Esophagus muscularis mucosa (tissue), 4 donors: ENCODE results near the gene GH2. TPM values are rescaled to one million over a fixed set of nuclear protein-coding genes. Genes with fewer than 3 reads are reported as not detected.
"Not testable (repeated sequence)": the region's sequence is repeated elsewhere in the genome, so short reads cannot be mapped to it uniquely, and the experiment has no call there.

ENCODE experiments used
- DNase-seq: peaks from one replicate; pipeline ENCODE4 v3.0.0-alpha.2; 2017; ENCODE audit errors: extremely low spot score
- H3K27ac ChIP-seq, 4 donors: fragments of 200-600 bp; sonication (generic); replicated peaks in 1 of 4; 1 replicate in 3 of 4; 2 replicates in 1 of 4; pipeline ENCODE4 v1.5.1; 2016 to 2019; ENCODE audit warnings: mild to moderate bottlenecking in 1 of 4
- H3K27me3 ChIP-seq, 4 donors: fragments of 200-600 bp; sonication (generic); one replicate each; pipeline versions ENCODE4 v1.5.1 to v1.6.0; 2016 to 2019
- H3K36me3 ChIP-seq, 4 donors: fragments of 200-600 bp; sonication (generic); one replicate each; pipeline ENCODE4 v1.5.1; 2016 to 2019
- H3K4me1 ChIP-seq, 4 donors: fragments of 200-600 bp; sonication (generic); one replicate each; pipeline ENCODE4 v1.5.1; 2016 to 2019
- H3K4me3 ChIP-seq, 4 donors: fragments of 200-600 bp; sonication (generic); 1 replicate in 2 of 4; 2 replicates in 2 of 4; pipeline ENCODE4 v1.5.1; 2016 to 2019; ENCODE audit warnings: mild to moderate bottlenecking in 4 of 4, moderate library complexity in 1 of 4
- H3K9me3 ChIP-seq, 4 donors: fragments of 200-600 bp; sonication (generic); 1 replicate in 3 of 4; 2 replicates in 1 of 4; pipeline ENCODE4 v1.5.1; 2016 to 2019
- EP300 ChIP-seq: sonication (generic); formaldehyde crosslinking; IDR thresholded peaks from one replicate; pipeline ENCODE4 v1.6.1; 2017; ENCODE audit warnings: antibody characterized with exemption
- POLR2A ChIP-seq: fragments of 450-650 bp; IDR thresholded peaks from one replicate; pipeline ENCODE4 v1.6.1; 2017; ENCODE audit warnings: antibody characterized with exemption, moderate library complexity, mild to moderate bottlenecking, low read depth
- POLR2AphosphoS5 ChIP-seq, 2 donors: sonication (generic); formaldehyde crosslinking; IDR thresholded peaks; one replicate each; pipeline ENCODE4 v1.6.1; 2017; ENCODE audit warnings: antibody characterized with exemption in 2 of 2
- WGBS: methylation state at CpG from one replicate; pipeline ENCODE4 v1.1.5; 2018; 5-methylcytosine and 5-hydroxymethylcytosine counted together
- intact Hi-C: fragments of 100-400 bp; cut with DNase I; formaldehyde crosslinking; loops from one replicate; pipeline ENCODE4 v1.15.1; 2023
- total RNA-seq, 4 donors: library from RNA; depleted of rRNA; stranded (reverse); fragments of >200 nt; gene quantifications; one replicate each; pipeline versions ENCODE4 v1.1.0 to v1.2.1, GENCODE V29; 2016
- TF ChIP-seq, protein P1 (sequence below), 3 experiments: fragments of 200-600 bp in 2 of 3; fragments of 450-650 bp in 1 of 3; sonication (generic) in 2 of 3; IDR thresholded peaks; one replicate each; pipeline ENCODE4 v1.5.1; 2017 to 2019; ENCODE audit warnings: antibody characterized with exemption in 3 of 3, mild to moderate bottlenecking in 2 of 3, moderate library complexity in 1 of 3

Gene GH2
- total RNA-seq, 4 donors from 2014 or later = not detected

DNA sequence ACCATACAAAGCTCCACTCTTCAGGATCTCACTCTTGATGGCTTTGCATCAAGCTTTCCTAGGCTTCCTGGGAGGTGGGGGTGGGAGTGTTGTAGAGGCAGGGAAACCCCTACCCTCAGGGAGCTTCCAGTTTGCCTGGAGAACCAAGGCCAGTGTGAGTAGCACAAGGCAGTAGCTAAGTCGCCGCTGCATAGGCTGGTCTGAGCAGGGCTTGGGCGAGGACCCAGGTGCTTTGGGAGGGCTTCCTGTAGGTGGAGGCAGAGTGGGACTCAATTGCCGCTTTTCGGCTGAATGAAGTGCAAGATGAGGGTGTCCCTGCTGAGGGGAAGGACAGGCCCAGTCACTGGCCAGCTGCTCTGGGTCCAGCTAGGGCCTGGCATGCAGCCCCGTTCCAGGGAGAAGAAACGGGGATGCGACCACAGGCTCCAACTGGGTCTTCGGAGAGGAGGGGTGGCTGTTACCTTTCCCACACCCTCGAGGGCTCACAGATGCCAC is 46.5 kb upstream of the GH2 start:
- Histone ChIP-seq H3K4me1 (peaks cover 5 to 20% (median 16%) of the 10 kb centered on the region in 4 donors), H3K9me3 (no peaks in the 10 kb centered on the region), H3K27me3 (no peaks in the 10 kb centered on the region), H3K4me3 (no peak overlapping the region), H3K27ac (no peak overlapping the region), H3K36me3 (peaks cover 0 to 13% (median 0%) of the 10 kb centered on the region in 4 donors)
- intact Hi-C loops = no loop called here
- DNase-seq = no peak
- TF ChIP-seq EP300 = no peak
- TF ChIP-seq POLR2AphosphoS5 (IDR thresholded peaks at IDR 0.05) = no peak
- no peak for TF ChIP-seq POLR2A
- TF ChIP-seq, protein P1, sequence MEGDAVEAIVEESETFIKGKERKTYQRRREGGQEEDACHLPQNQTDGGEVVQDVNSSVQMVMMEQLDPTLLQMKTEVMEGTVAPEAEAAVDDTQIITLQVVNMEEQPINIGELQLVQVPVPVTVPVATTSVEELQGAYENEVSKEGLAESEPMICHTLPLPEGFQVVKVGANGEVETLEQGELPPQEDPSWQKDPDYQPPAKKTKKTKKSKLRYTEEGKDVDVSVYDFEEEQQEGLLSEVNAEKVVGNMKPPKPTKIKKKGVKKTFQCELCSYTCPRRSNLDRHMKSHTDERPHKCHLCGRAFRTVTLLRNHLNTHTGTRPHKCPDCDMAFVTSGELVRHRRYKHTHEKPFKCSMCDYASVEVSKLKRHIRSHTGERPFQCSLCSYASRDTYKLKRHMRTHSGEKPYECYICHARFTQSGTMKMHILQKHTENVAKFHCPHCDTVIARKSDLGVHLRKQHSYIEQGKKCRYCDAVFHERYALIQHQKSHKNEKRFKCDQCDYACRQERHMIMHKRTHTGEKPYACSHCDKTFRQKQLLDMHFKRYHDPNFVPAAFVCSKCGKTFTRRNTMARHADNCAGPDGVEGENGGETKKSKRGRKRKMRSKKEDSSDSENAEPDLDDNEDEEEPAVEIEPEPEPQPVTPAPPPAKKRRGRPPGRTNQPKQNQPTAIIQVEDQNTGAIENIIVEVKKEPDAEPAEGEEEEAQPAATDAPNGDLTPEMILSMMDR (IDR thresholded peaks at IDR 0.05) = no peak
- WGBS = 97% methylated on average over 8 of the region's 10 CpGs

DNA sequence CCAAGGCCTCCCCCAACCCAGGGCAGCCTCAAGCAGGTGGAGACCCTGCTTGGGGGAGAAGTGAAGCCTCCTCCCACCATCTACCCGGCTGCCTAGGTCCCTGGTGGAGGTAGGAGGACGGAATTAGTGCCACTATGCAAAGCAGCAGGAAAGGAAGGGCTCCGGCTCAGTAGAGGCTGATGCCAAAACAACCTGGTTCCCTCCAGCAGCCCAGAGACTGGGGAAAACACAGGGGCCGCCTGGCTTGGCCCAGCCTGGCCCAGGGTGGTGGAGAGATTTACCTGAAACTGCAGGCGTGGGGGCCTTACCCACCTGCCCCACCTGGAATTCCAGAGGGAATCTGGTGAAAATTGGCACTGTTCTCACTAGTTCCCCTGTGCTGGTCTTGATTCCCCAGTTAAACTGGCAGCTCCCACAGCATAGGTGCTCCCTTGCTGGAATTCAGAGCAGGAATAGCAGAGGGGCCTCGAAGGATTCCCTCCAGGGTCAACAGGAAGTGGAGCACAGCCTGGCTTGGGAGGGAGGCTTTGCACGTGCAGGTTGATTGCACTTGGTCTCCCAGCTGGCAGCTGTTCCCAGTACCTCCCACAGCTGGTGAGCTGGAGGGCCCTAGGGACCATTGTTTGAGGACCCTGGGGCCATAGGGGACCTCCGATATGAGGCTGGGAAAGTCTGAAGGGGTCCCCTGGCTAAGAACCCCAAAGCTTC is 45.9 kb upstream of the GH2 start:
- 72% methylated on average over 6 of the region's 8 CpGs for WGBS
- peaks cover 0 to 13% (median 0%) of the 10 kb centered on the region in 4 donors for H3K36me3 ChIP-seq
- no peak overlapping the region for H3K4me3 ChIP-seq
- H3K9me3 ChIP-seq = no peaks in the 10 kb centered on the region
- intact Hi-C loops = no loop called here
- H3K27ac ChIP-seq = no peak overlapping the region
- DNase-seq = no peak
- H3K4me1 ChIP-seq = peaks cover 5 to 20% (median 16%) of the 10 kb centered on the region in 4 donors
- no peak for TF ChIP-seq POLR2A
- TF ChIP-seq EP300 = no peak
- no peak for TF ChIP-seq POLR2AphosphoS5 (IDR thresholded peaks at IDR 0.05)
- TF ChIP-seq, protein P1 (IDR thresholded peaks at IDR 0.05) = no peak
- H3K27me3 ChIP-seq = no peaks in the 10 kb centered on the region

- no peaks in the 10 kb centered on the region for H3K9me3 ChIP-seq
- DNase-seq = no peak
- no peak for TF ChIP-seq POLR2AphosphoS5 (IDR thresholded peaks at IDR 0.05)
- TF ChIP-seq, protein P1 (IDR thresholded peaks at IDR 0.05) = no peak
- TF ChIP-seq EP300 = no peak
- TF ChIP-seq POLR2A = no peak
- H3K27me3 ChIP-seq = no peaks in the 10 kb centered on the region
- peaks cover 3 to 10% (median 7%) of the 10 kb centered on the region in 4 donors for H3K4me1 ChIP-seq
- no peak overlapping the region for H3K27ac ChIP-seq
- intact Hi-C loops = no loop called here
- H3K4me3 ChIP-seq = no peak overlapping the region
- peaks cover 0 to 13% (median 0%) of the 10 kb centered on the region in 4 donors for H3K36me3 ChIP-seq
- WGBS = 93% methylated on average over 2 of the region's 2 CpGs
Observed at GRCh38 chr17:63926164-63926563, 44.4 kb upstream of the GH2 start.

GRCh38 chr17:63925615-63926014 is 43.9 kb upstream of the GH2 start:
- H3K9me3 ChIP-seq = no peaks in the 10 kb centered on the region
- intact Hi-C loops = no loop called here
- no peak overlapping the region for H3K4me3 ChIP-seq
- TF ChIP-seq POLR2A = no peak
- TF ChIP-seq EP300 = no peak
- TF ChIP-seq, protein P1 (IDR thresholded peaks at IDR 0.05) = no peak
- no peak for TF ChIP-seq POLR2AphosphoS5 (IDR thresholded peaks at IDR 0.05)
- no peak for DNase-seq
- no peaks in the 10 kb centered on the region for H3K27me3 ChIP-seq
- 79% methylated on average over 4 of the region's 5 CpGs for WGBS
- H3K4me1 ChIP-seq = peaks cover 0 to 4% (median 2%) of the 10 kb centered on the region in 4 donors
- no peak overlapping the region for H3K27ac ChIP-seq
- H3K36me3 ChIP-seq = peaks cover 0 to 13% (median 0%) of the 10 kb centered on the region in 4 donors

DNA sequence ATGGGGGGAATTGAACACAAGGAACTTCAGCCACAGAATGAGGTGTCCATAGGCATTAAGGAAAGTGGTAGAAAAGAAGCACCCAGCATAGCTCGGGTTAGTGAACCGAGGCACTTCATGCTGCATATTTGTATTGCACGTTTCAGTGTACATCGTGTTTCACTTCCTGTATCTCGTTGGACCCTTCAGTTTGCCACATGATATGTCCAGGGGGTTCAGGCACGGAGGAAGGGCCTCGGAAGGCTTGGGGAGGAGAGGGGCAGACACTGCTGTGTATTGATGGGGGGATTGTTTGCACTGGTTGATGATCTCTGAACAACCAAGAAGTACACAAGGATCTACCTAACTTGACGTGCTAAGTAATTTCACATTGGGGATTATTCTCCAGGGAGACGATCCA is 40.7 kb upstream of the GH2 start:
- H3K4me3 ChIP-seq, H3K9me3 ChIP-seq, H3K4me1 ChIP-seq, H3K36me3 ChIP-seq, intact Hi-C loops, DNase-seq, H3K27ac ChIP-seq: not testable (repeated sequence)
- peaks cover 0 to 13% (median 0%) of the 10 kb centered on the region in 4 donors for H3K27me3 ChIP-seq
- 78% methylated on average over 9 of the region's 9 CpGs for WGBS

DNA sequence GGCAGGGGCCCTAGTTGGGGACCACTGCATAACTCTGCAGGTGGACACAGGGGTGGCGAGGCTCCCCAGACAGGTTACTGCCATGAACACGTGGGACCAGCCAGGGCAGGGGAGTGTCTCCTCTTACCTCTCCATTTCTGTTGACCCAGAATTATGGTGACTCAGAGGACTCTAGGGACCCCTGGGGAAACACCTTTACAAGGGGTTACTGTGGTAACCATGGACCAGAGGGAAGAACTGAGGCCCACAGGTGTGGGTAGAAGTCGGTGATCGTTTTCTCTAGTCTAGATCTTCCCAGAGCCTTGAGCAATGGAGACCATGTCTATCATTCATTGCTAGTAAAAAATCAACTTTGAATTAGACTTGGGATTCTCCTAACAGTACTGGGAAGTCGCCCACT is 39.0 kb upstream of the GH2 start:
- intact Hi-C loops, H3K9me3 ChIP-seq, DNase-seq, H3K27ac ChIP-seq, H3K4me3 ChIP-seq, H3K4me1 ChIP-seq, H3K36me3 ChIP-seq: not testable (repeated sequence)
- H3K27me3 ChIP-seq = peaks cover 0 to 13% (median 0%) of the 10 kb centered on the region in 4 donors
- WGBS = 92% methylated on average over 4 of the region's 5 CpGs

DNA sequence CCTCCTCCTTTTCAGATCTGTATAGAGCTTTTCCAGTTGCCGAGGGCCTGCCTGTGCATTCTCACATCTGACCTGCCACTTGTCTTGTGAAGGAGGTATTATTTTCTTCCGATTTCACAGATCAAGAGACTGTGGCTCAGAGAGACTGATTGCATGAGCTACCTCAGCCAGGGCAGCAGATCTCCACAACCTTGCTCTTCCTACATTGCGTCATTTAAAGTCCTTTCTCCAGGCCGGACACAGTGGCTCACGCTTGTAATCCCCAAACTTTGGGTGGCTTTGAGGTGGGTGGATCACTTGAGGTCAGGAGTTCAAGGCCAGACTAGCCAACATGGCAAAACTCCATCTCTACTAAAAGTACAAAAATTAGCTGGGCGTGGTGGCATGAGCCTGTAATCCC is 38.3 kb upstream of the GH2 start:
- H3K4me1 ChIP-seq, DNase-seq, H3K36me3 ChIP-seq, intact Hi-C loops, H3K9me3 ChIP-seq, H3K4me3 ChIP-seq, H3K27ac ChIP-seq: not testable (repeated sequence)
- WGBS = 89% methylated on average over 6 of the region's 6 CpGs
- peaks cover 0 to 13% (median 0%) of the 10 kb centered on the region in 4 donors for H3K27me3 ChIP-seq
